K562 (cell line): ENCODE measurements around the gene CZIB. TPM values are rescaled to one million over a fixed set of nuclear protein-coding genes. Genes with fewer than 3 reads are reported as not detected.
A peak's percentile ranks its signal among the peaks of the same experiment; 100 is the strongest.

Source experiments
- ATAC-seq: fragments of 200-7000 bp; cut with Tn5 transposase; 3 replicates; pipeline ENCODE4 v1.9.1; 2020; ENCODE audit warnings: moderate library complexity
- BruUV-seq: library from RNA; stranded (reverse); fragments of 400-500 nt; replicated peaks from 2 replicates; lab custom pipeline; 2021; lab: Mats Ljungman, UMichigan
- CTCF ChIA-PET: fragments of 300-600 bp; formaldehyde crosslinking; extraction: SDS; loops from one replicate; lab custom pipeline; 2021; ENCODE audit warnings: low intra/inter-chr PET ratio; lab: Yijun Ruan, JAX
- POLR2A ChIA-PET: fragments of 300-600, 350-650 bp; sonication (Branson Sonifier 250); formaldehyde crosslinking; extraction: SDS; loops from one replicate; lab custom pipeline; 2021; ENCODE audit warnings: antibody characterized with exemption, inconsistent platforms; lab: Yijun Ruan, JAX
- DNase-seq, 4 experiments: peaks; one replicate each; pipeline versions ENCODE4 v3.0.0 to v3.0.0-alpha.2; 2011 to 2018; ENCODE audit warnings: low spot score in 3 of 4, mixed read lengths in 3 of 4; ENCODE audit errors: extremely low read depth in 1 of 4
- FAIRE-seq: peaks from 2 replicates; lab custom pipeline; 2011; peaks lifted over from hg19 to GRCh38; lab: Jason Lieb, UNC
- H2AFZ ChIP-seq: 2 replicates; pipeline ENCODE4 v1.6.0; 2011; ENCODE audit warnings: low read depth, low read length, control low read depth, inconsistent platforms
- H3K27ac ChIP-seq: fragments of 200-600 bp; 3 replicates; pipeline ENCODE4 v1.8.0; 2011; ENCODE audit warnings: low read depth, mild to moderate bottlenecking, control low read depth, inconsistent platforms, low read length, moderate library complexity, mixed read lengths; ENCODE audit errors: extremely low read depth
- H3K27me3 ChIP-seq, 2 experiments: fragments of 300-600 bp in 1 of 2; 2 replicates in 1 of 2; 3 replicates in 1 of 2; pipeline versions ENCODE4 v1.6.0 to v1.8.0; 2011; ENCODE audit warnings: inconsistent platforms in 2 of 2, low read length in 2 of 2, mild to moderate bottlenecking in 1 of 2, mixed read lengths in 1 of 2, moderate library complexity in 1 of 2; ENCODE audit not compliant: control insufficient read depth in 2 of 2, insufficient read depth in 2 of 2
- H3K36me3 ChIP-seq: fragments of 300-600 bp; 3 replicates; pipeline ENCODE4 v1.8.0; 2011; ENCODE audit warnings: mild to moderate bottlenecking, low read length, inconsistent platforms; ENCODE audit not compliant: control insufficient read depth, insufficient read depth
- H3K4me1 ChIP-seq, 2 experiments: fragments of 200-600 bp in 1 of 2; replicated peaks in 1 of 2; 2 replicates in 1 of 2; 3 replicates in 1 of 2; pipeline versions ENCODE4 v1.5.1 to v1.8.0; 2011; ENCODE audit warnings: inconsistent platforms in 2 of 2, low read length in 2 of 2, mild to moderate bottlenecking in 1 of 2, mixed read lengths in 1 of 2, moderate library complexity in 1 of 2; ENCODE audit not compliant: control insufficient read depth in 2 of 2, insufficient read depth in 2 of 2
- H3K4me2 ChIP-seq: 2 replicates; pipeline ENCODE4 v1.6.1; 2011; ENCODE audit warnings: low read length, control low read depth, inconsistent platforms, mixed read lengths; ENCODE audit not compliant: insufficient read depth
- H3K4me3 ChIP-seq: fragments of 200-600 bp; sonication (generic), shearing (Covaris generic); 2 replicates; pipeline ENCODE4 v1.5.1; 2016; ENCODE audit warnings: control low read depth, inconsistent platforms
- H3K79me2 ChIP-seq: fragments of 200-600 bp; 3 replicates; pipeline ENCODE4 v1.8.0; 2011; ENCODE audit warnings: low read length, inconsistent platforms; ENCODE audit not compliant: control insufficient read depth, insufficient read depth
- H3K9ac ChIP-seq, 2 experiments: 2 replicates each; pipeline versions ENCODE4 v1.6.0 to v1.6.1; 2011; ENCODE audit warnings: low read depth in 2 of 2, low read length in 2 of 2, control low read depth in 1 of 2, inconsistent platforms in 1 of 2, mild to moderate bottlenecking in 1 of 2, mixed read lengths in 1 of 2; ENCODE audit not compliant: insufficient read depth in 1 of 2
- H3K9me1 ChIP-seq: one replicate; pipeline ENCODE4 v1.6.0; 2011; ENCODE audit warnings: inconsistent platforms, mild to moderate bottlenecking, low read length, moderate library complexity; ENCODE audit not compliant: control insufficient read depth, insufficient read depth
- H3K9me3 ChIP-seq: replicated peaks from 2 replicates; pipeline ENCODE4 v1.5.1; 2011; ENCODE audit warnings: low read depth, low read length, inconsistent platforms; ENCODE audit not compliant: control insufficient read depth, insufficient read depth
- H4K20me1 ChIP-seq: replicated peaks from 2 replicates; pipeline ENCODE4 v1.6.1; 2011; ENCODE audit warnings: low read length, inconsistent platforms, mixed read lengths; ENCODE audit not compliant: control insufficient read depth, insufficient read depth
- CBX5 ChIP-seq: IDR thresholded peaks from 2 replicates; pipeline ENCODE4 v1.6.1; 2014; ENCODE audit warnings: low read depth, borderline replicate concordance
- DMBX1 ChIP-seq: fragments of 250-450 bp; sonication (Bioruptor Pico); IDR thresholded peaks from 2 replicates; pipeline ENCODE4 v1.8.0; 2022; ENCODE audit warnings: inconsistent platforms, mild to moderate bottlenecking, moderate library complexity, borderline replicate concordance
- FOSL1 ChIP-seq: fragments of 200-800 bp; sonication (Bioruptor generic); conservative IDR thresholded peaks from 2 replicates; pipeline ENCODE4 v1.6.1; 2016; ENCODE audit warnings: missing genetic modification characterization, missing compliant biosample characterization
- HINFP ChIP-seq: fragments of 450-650 bp; conservative IDR thresholded peaks from 2 replicates; pipeline ENCODE4 v1.6.1; 2016; ENCODE audit warnings: missing genetic modification characterization, low read depth, mild to moderate bottlenecking, control low read depth, missing compliant biosample characterization
- HMG20B ChIP-seq: fragments of 250-450 bp; sonication (Bioruptor Pico); IDR thresholded peaks from 2 replicates; pipeline ENCODE4 v1.5.0; 2021; ENCODE audit warnings: mild to moderate bottlenecking
- HOMEZ ChIP-seq: fragments of 250-450 bp; sonication (Bioruptor Pico); IDR thresholded peaks from 2 replicates; pipeline ENCODE4 v1.4.0; 2020; ENCODE audit warnings: mild to moderate bottlenecking, moderate library complexity
- KDM1A ChIP-seq, 2 experiments: fragments of 450-650 bp; IDR thresholded peaks; 2 replicates each; pipeline ENCODE4 v1.6.1; 2016; ENCODE audit warnings: mild to moderate bottlenecking in 2 of 2
- RREB1 ChIP-seq: fragments of 250-450 bp; sonication (Bioruptor Pico); IDR thresholded peaks from 2 replicates; pipeline ENCODE4 v1.4.0; 2020
- SMARCA5 ChIP-seq: fragments of 450-650 bp; IDR thresholded peaks from 2 replicates; pipeline ENCODE4 v1.6.1; 2016
- TGIF2 ChIP-seq: sonication (generic); formaldehyde crosslinking; IDR thresholded peaks from 2 replicates; pipeline ENCODE4 v1.8.1; 2022; ENCODE audit warnings: mild to moderate bottlenecking, missing genetic modification reagents, moderate library complexity
- XRCC5 ChIP-seq: fragments of 200-400 bp; formaldehyde crosslinking; IDR thresholded peaks from 2 replicates; pipeline ENCODE4 v1.6.1; 2017; ENCODE audit warnings: low read depth, mild to moderate bottlenecking, low read length
- ZNF717 ChIP-seq: fragments of 250-450 bp; sonication (Bioruptor Pico); IDR thresholded peaks from 2 replicates; pipeline ENCODE4 v1.5.0; 2021
- WGBS: fragments of 100-300 bp; shearing (Covaris generic); methylation state at CpG from one replicate; pipeline ENCODE4 v1.1.6; 2016; ENCODE audit warnings: low coverage, mixed read lengths; ENCODE audit not compliant: insufficient coverage; ENCODE audit errors: missing lambda C conversion rate; 5-methylcytosine and 5-hydroxymethylcytosine counted together
- in situ Hi-C: fragments of 300-500 bp; cut with MboI; formaldehyde crosslinking; loops from 4 replicates; pipeline ENCODE4 v1.15.0; 2018; ENCODE audit warnings: inconsistent platforms, mixed read lengths
- intact Hi-C: fragments of 100-400 bp; cut with micrococcal nuclease; formaldehyde crosslinking; loops from 2 replicates; pipeline ENCODE4 v1.14.2; 2022
- polyA plus RNA-seq, 8 experiments: library from polyadenylated mRNA; depleted of rRNA in 4 of 8; stranded (reverse) in 5 of 8; unstranded in 3 of 8; fragments of >200 nt; fragmentation: Nextera tagmentation in 2 of 8; fragmentation: Illumina TruSeq in 1 of 8; extraction: Ambion mirVana in 2 of 8; extraction: Trizol in 1 of 8; gene quantifications; 2 replicates each; pipeline versions ENCODE4 v1.2.1 to v1.2.3, GENCODE V29; 2011 to 2014; ENCODE audit warnings: inconsistent platforms in 1 of 8, missing spikeins in 1 of 8
- total RNA-seq, 7 experiments: library from RNA; depleted of rRNA in 6 of 7; stranded (reverse); fragments of >200 nt in 6 of 7; fragmentation: Illumina TruSeq in 2 of 7; extraction: Trizol in 2 of 7; gene quantifications; 2 replicates each; pipeline versions ENCODE4 v1.2.1 to v1.2.3, GENCODE V29; 2011 to 2021; ENCODE audit warnings: low replicate concordance in 1 of 7

Gene CZIB
- total and polyA plus RNA-seq, 9 of the 15 experiments (the other 6 are each of a cell fraction or from before 2014, with no cell fraction given): 52.6 to 111 (median 80.0) TPM

- TF ChIP-seq RREB1 (CRISPR knock-in tag) (no peak), XRCC5 (no peak)
Measured at GRCh38 chr1:53255031-53255430, 34.6 kb upstream of the CZIB start (continued).

GRCh38 chr1:53254011-53254640 lies 33.7 kb upstream of the CZIB start:
- 18% methylated on average over 4 of the region's 4 CpGs for WGBS
- Histone ChIP-seq H3K9me3 (no peaks in the 10 kb centered on the region), H3K36me3 (peaks cover 94% of the 10 kb centered on the region), H3K4me1 (peaks cover 0 to 6% of the 10 kb centered on the region in 2 experiments; a peak in 2 of 5 replicates), H3K27me3 (no peaks in the 10 kb centered on the region), H3K9me1 (peaks cover 4% of the 10 kb centered on the region), H2AFZ (no peak overlapping the region), H3K4me3 (no peak overlapping the region), H3K27ac (peak overlapping the region; percentile 27; the same call in 2 of the 3 replicates), H3K79me2 (no peaks in the 10 kb centered on the region), H4K20me1 (peaks cover 7% of the 10 kb centered on the region; the same call in 1 of the 2 replicates), H3K9ac (no peak overlapping the region; a peak in 1 of 4 replicates), H3K4me2 (0 out of 2 replicates have a peak overlapping the region, but pooled peaks have one; percentile 9)
- POLR2A ChIA-PET: interaction anchor here (0.7 to 1.3 kb wide), 5 partner anchors 9 to 106 kb away, joined by 3 to 6 read pairs (median 3); no protein-coding TSS in a partner anchor
- in situ Hi-C loops: no loop called here
- ATAC-seq (peak; percentile 82), DNase-seq (peak in 2 of 4 experiments; percentile 29 to 71), FAIRE-seq (peak; percentile 65)
- intact Hi-C loops: no loop called here
- BruUV-seq: no TSS peak
- CTCF ChIA-PET: no interaction called here
- TF ChIP-seq FOSL1 (tag) (peak; percentile 41; the same call in 1 of the 2 replicates), KDM1A (IDR thresholded peaks at IDR 0.05) (peak; percentile 47 to 51; a peak in 2 of 4 replicates), HINFP (tag) (no peak), TGIF2 (CRISPR knock-in tag) (no peak), HOMEZ (CRISPR knock-in tag) (no peak), ZNF717 (CRISPR knock-in tag) (no peak), CBX5 (no peak), SMARCA5 (no peak), DMBX1 (CRISPR knock-in tag) (no peak), HMG20B (CRISPR knock-in tag) (no peak)
